Embryonic facial prominence (tissue), 1 donor: ENCODE measurements around the gene P3H2.

Experiments
- DNase-seq: peaks from one replicate; pipeline ENCODE4 v3.0.0-alpha.2; 2016; ENCODE audit errors: extremely low spot score

P3H2 gene

DNA sequence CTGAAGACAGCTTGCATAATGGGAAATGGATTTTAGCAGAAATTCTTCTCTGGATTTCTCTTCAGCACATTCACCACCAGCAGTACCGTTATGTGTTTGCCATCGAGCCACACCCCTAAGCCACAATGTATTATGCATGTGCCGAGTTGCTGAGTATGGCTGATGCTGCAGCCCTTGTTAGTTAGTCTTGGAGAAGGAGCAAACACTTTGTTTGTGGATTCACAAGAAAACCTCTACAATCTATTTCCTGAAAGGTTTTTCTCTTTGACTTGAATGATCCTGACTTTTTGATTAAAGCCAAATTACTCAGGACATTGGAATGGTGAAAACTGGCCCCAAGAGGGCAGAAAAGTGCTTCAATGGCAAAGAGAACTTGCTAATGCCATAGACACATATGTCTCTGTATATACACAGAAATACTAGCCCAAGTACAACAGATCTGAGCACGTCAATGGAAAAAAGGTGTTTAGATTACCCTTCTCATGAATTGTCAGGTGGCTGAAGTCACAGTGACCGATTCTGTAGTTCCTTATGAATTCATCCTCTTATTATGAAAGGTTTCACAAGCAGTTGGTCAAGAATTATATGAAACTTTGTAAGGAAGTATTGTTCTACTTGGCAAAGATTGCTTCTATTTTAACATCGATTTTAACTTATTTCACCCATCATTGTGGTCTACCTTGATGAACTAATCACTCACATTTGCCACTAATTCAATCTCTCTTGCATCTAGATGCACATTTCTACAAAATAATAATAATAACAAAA lies 103.0 kb downstream of the P3H2 start:
- no peak for DNase-seq

DNA sequence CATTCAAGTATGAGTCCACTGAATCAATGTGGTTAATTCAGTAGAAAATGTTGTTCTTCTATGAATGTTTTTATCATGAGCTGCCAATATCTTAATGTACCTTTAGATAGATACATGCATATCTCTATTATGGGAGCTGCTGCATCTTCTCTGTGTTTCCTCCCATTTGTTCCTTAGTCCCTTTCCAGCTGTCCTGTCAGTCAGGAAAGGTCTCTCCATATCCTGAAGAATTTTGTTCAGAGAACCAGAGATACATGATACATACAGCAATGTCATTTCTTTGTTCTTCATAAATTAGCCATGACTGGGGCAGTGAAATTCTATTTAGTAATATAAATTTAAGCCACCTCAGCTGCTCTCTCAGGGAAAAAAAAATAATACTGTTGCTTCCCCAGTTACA lies 103.7 kb downstream of the P3H2 start:
- no peak for DNase-seq

DNA sequence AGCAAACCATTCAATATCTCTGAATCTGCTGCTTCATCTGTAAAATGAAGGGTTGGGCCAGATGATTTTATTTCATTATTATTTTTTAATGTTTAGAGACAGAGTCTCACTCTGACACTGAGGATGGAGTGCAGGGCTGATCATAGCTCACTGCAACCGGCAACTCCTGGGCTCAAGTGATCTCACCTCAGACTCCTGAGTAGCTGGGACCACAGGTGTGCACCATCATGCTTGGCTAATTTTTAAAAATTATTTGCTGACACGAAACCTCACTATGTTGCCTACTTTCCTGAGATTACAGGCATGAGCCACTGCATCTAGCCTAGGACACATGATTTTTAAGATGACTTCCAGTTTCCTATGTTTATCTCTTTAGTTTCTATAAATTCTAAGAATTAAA lies 105.8 kb downstream of the P3H2 start:
- no peak for DNase-seq

DNA sequence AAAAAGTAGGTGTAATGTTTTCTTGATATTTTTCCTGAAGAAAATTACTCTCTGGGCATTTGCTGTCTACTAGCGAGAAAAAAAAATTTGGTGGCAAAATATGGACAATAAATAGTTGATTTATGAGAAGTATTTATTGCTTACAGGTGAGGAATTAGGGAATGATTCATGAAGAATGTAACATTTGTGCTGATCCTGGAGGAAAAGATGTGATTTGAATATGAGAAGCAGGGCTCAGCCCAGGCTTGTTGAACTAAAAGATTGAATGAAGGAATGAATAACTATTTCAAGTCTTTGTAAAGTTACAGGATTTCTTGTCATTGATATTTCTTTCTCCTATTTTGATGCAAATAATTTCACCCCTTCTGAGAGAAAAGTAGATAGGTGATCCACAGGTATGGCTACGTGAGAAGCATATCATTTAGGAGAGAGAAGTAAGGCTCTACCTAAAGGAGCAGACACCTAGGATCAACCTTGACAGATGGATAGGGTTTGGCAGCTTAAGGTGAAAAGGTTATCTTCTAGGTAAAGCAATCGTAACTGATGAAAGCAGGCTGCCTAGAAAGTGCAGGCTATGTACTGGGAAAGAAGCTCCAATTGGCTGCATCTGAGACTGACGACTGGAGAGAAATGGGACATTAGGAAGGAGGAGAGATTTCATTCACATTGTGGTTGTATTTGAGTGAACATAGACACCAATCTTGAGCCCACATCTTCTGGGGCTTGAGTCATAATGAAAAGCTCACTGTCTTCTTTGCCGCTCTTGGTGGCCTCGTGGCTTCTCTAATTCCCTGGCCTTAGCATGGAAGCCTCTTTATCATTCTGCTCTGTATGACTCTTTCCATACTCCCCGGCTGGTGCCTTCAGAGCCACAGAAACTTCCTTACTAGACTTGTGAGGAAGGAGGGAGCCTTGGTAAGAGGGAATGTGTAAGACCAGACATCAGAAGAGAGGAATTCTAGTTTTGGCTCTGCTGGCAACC lies 106.5 kb downstream of the P3H2 start:
- DNase-seq: no peak

DNA sequence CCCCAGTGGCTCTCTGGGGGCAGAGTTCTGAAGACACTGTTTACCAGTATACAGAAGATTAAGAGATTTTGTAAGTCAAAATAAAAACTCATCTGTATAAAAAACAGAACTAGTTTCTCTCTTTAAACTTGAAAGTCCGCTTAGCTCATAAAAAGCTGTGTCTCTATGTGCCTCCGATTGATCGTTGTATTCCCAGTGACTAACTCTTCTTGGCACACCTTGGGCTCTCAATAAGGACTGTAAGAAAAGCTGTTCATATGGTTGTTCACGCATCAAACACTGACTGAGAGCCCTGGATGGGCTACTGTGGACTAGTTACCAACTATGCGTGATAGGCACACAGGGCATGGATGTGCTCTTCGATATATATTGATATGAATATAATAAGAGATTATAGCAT lies 107.9 kb downstream of the P3H2 start:
- DNase-seq: no peak

DNA sequence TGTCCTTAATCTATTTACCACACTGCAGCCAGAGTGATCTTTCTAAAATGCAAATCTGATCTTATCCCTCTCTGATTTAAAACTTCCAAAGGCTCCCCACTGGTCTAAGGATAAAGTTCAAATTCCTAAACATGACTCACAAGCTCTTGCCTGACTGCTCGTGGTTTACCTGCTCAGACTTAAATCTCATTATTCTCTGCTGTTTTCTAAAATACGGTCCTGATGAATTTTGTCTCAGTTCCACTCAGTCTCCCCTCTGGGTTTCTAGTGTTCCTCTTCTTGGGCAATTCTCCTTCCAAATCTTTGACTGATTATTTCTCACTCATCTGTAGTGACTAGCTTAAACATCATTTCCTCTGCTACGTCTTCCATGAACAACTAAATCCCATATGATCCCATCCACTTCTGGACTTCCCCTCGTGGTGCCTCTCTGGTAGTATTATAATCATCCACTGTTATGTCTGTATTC lies 108.3 kb downstream of the P3H2 start:
- no peak for DNase-seq

DNA sequence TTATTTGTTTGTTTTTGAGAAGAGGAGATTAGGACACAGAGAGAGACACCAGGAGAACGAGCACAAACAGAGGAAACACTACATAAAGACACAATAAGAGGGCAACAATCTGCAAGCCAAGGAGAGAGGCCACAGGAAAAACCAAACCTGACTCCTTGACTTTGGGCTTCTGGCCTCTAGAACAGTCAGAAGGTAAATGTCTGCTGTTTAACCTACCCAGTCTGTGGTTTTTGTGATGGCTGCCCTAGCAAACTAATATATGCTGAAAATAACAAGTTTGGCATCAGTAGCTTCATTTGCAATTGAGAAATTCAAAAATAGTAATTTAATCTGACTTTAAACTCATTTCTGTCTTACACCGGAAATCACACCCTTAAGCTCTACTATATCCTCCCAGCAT lies 110.2 kb downstream of the P3H2 start:
- DNase-seq: no peak

DNA sequence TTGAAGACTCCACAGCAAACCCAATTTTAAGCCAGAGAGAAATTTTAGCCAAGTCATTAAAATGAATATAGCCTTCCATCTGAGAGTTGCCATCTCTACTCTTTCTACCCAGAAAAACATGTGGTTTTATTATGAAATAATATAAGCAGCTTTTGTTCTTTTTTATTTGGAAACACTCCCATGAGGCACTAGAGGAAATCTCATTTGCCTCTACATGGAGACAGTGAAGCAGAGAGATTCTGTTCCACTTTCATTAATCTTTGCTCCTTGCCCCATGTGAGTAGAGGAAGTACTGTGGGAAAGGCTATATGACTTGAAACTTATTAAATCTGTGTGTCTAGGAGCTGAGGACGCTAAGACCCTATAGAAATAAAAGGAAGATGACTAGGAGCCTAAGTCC lies 111.1 kb downstream of the P3H2 start:
- no peak for DNase-seq

DNA sequence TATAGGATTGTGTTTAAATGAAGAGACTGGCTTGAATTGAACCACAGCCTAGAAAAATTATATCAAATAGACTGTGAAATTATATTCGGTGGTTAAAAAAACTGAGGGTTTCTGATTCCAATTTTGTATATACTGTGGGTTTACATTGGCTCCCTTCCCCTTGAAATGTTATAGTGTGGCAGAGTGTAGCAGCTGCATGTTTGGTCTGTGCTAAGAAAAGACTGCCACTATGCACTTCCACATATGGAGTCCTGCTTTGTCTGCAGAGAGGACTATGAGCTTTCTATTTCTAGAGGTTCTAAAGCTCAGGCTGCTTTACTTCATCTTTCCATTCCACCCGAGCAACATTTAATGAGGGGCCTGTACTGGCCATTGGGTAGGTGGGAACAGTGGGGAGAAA lies 112.3 kb downstream of the P3H2 start:
- DNase-seq: peak; percentile 52

DNA sequence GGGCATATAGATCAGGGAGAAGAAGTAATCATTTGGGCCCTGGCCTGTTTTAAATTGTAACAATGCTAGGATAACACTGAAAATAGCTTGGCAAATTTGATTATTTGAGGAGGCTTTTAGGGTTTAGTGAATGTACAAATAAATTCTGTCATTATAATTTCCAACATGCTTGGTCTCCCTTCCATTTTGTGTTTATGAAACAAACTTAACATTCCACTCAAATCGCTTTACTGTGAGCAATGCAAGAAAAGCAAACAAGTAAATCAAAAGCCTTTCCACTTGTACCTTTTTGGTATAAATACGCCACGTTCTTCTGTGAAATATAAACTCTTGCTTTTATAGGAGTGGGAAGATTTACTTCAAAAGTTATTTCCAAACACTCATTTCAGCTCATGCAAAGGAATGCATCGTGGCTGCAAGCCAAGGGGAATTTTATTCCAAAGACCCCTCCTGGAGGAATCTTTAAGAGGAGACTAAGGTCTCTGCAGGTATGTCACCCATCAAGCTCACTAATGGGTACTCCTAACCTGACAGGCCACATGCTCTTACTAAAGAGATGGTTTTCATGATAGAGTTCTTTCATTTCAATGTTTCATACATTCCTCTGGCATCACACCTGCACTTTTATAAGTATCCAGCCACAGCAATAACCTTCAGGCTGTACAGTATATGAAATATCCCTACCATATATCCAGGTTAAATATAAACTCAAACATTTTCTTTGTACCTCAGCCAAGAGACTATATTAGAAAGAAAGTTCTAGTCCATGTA lies 115.2 kb downstream of the P3H2 start:
- DNase-seq: no peak

DNA sequence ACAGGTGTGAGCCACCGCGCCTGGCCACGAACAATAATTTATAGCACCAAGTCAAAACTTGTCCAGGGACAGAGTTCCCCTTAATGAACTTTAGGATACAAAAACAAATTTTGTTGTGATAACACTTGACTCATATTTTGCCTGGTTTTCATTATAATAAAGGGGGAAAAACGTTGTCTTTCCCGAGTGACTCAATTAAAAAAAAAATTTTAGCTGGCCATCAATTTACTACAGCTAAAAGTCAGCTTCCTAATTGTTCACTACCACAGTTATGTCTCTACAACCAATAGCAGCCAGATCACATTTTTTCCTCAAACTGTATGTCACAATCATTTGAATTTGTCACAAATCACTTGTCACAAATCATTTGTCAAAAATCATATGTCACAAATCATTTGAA lies 116.0 kb downstream of the P3H2 start:
- DNase-seq: no peak

DNA sequence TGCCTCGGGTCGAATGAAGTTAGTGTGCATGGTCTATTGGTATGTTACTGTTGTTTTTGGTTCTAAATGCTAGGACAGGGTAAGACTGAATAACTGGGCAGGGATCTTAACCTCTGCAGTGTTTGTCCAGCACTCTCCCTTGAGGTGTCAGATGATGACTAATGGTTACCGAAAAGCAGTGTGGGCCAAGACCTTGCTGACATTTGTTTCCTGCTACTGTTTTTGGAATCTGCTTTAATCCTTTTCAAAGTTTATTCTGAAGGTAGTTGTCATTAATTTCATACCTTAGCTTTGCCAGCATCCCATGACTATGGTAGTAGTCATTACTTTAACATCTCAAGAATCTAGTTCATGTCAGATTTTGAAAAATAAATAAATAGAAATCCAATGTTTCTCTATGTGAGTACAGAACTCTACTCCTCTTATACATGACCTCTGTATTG lies 117.0 kb downstream of the P3H2 start:
- no peak for DNase-seq

DNA sequence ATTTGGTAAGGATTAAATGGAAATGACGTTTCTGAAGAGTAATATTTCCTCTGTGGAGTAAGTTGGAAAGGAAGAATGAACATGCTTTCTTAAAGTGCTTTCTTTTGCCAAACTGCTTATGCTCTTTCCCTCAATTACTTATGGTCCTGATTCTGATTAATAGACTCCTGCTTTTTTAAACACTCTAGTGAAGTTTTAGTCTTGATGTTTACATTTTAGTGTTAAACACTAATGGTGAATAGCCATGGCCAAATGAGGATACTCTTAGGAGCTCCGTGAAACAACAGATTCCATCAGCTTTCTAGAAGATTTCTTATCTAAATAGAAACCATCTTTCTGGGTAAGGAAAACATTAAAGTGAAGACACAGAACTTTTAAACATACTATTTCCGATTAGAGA lies 117.6 kb downstream of the P3H2 start:
- DNase-seq: no peak

DNA sequence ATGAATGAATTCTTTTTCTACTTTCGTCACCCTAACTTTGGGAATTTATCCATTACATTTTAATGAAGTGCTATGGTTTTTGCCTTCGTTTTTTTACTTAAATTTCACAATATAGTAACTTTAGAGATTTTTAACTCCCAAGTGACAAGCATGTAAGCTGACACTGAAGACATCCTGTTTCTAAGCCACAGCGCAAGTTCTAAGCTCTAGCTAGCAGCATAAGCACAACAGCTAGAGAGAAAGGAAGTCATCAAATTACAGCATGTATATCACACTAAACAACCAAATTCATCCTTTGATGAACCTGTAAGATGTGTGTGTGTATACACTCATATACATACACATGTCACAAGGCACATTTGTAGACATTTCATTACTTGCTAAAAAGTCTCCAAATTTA lies 119.3 kb downstream of the P3H2 start:
- no peak for DNase-seq

DNA sequence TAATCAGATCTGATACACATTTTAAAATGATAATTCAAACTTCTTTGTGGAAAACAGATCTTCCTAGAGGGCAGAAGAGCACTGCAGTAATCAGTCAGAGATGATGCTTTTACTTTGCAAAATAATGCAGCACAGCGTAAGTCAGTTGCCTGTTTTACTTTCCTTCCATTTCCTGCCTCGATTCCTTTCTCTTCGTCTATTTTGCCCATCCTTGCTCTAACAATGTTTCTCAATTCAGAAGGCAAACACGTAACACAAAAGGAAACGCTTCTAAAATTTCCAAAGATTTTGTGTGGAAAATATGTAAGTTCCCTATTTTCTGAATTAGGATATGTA lies 119.9 kb downstream of the P3H2 start:
- no peak for DNase-seq

DNA sequence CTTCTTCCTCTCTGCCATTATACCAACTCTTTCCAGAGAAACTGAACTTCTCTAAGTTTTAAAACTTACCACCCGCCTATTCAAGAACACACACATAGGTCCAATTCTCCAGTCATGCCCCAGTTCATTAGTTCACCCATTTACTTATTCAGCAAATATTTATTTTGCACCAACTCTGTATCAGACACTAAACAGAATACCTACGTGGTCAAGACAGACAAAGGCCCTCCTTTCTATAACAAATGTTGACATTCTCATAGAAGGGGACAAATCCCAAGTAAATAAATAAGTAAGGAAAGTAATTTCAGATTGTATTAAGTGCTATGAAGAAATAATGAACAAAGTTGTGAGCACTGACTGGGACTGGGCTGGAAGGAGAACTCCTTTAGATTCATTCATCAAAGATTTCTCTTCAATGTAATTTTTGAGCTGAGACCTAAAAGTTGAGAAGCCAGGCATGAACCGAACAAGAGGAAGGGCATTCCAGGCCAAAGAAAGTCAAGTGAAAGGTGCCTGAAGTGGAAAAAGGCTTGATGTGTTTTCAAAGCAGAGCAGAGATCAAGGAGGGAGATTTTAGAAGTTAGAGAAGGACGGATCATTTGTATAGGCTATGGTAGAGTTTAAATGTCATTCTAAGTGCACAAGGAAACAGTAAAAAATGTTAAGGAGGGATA lies 120.4 kb downstream of the P3H2 start:
- no peak for DNase-seq

DNA sequence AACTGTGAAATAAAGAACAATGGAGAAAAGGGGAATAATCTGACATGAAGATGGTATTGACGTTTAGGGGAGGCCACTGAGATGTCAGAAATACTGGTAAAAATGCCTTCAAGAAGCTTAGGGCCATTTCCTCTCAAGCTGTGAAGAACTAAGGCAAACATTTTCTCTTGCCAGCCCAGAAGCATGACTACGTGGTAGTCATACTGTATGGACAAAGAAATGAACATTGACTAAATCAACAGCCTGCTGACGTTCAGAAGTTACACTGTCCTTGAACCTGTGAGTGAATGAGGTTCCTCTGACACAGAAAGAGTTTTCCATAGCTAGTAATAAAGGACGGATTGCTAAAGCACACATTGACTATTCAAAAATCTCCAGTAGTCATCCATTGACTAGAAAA lies 121.0 kb downstream of the P3H2 start:
- no peak for DNase-seq

DNA sequence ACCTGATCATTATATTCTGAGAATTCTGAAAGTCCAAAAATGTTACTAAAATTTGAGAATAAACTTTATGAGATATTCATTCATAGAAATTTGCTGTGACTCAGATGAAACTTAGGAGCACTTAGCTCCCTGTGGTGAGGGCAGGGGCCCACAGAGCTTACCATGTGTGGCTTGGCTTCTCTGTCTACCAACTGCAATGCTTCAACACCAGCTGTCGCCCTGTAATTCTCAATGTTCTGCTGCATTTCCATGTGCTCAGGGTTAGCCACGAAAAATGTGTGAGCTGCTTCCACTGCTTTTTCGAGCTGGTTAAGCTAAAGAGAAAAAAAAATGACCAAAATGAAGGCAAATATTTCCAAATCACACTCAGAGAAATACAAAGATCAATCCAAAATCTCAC lies 125.6 kb downstream of the P3H2 start:
- no peak for DNase-seq

DNA sequence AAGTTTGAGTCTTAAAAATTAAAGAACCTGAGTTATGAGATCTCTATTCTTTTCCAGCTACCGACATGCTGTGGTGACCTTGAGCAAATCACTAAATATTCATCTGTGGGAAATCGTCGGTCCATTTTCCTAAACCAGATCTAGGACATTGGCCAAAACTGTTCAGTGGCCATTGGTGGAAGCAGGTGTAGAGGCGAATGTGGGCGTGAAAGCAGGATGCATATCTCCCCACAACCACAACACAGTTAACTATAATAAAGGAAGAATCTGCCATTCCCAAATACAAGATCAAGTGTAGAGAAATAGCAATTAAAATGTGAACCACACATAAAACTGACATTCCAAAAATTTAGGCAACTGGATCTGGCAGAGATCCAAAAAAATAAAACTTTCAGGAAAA lies 129.9 kb downstream of the P3H2 start:
- no peak for DNase-seq

DNA sequence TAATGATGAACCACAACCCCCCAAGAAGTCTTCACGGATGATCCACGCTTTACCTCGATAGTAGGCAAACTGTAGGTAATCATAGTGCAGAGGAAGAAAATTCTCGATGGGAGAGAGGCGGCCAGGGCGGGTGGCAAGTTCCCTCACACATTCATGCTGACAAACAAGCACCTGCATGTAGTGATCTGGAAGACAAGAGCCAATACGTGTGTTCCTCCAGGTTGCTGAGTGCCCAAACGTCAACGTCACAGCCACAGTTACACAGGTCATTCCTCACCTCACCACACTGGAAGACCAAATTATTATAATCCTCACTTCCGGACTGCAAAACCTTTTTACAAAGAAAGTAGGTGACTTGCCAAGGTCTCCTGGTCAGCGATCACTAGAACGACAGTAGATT lies 131.8 kb downstream of the P3H2 start:
- no peak for DNase-seq

DNA sequence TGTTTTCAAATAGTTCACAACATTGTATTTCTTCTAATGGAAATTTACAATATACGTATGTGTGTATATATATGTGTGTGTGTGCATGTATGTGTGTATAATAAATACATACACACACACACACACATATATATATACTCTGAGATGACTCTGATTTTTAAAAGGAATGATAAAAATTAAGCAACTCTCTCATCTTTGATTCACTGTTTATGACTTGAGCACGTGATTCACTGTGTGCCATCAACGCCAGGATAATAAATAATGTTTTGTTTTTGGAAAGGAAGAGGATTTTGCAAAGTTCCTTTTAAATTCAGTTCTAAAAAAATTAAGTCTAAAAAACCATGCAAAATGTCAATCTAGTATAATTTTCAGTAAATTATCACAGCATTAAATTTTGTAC lies 132.4 kb downstream of the P3H2 start:
- no peak for DNase-seq

DNA sequence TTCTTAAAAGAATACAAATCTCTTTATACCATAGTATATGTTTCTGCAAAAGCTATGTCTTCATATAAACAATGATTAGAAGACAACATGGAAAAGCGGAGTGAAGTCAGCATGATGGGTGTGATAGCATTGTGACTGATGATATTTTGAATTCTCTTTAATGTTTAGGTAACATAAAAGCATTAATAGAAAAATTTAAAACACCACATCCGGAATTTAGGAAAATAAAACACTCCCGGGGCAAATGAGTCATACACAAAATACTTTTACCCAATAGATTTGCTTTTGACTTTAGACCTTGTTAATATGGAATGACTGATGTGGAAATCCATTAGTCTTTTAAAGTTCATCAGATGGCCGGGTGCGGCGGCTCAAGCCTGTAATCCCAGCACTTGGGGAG lies 134.7 kb downstream of the P3H2 start:
- no peak for DNase-seq
